ENCODE results near the gene ADCY1. TPM values are rescaled to one million over a fixed set of nuclear protein-coding genes. Genes with fewer than 3 reads are reported as not detected.

The ADCY1 gene
- total RNA-seq: 0.16 and 0.52 TPM in 2 replicates

GRCh38 chr7:45573661-45574415 lies at the start of gene ADCY1:
ADCY1 (plus strand) TSS chr7:45574368; CDS start chr7:45574544, 176 bp downstream.

